GM13976 (cell line): ENCODE results near the gene MTLN.
"Not testable (repeated sequence)": the region's sequence is repeated elsewhere in the genome, so short reads cannot be mapped to it uniquely, and the experiment has no call there.

Source experiments
- DNase-seq: peaks from one replicate; pipeline ENCODE4 v3.0.0; 2012; ENCODE audit warnings: low spot score
- in situ Hi-C: fragments of 300-500 bp; cut with MboI; formaldehyde crosslinking; loops from one replicate; pipeline ENCODE4 v1.12.0; 2022; ENCODE audit warnings: low sequenced_read_pairs, mixed read lengths, inconsistent platforms; ENCODE audit not compliant: unreplicated experiment
- TF ChIP-seq, protein P1 (sequence below): IDR thresholded peaks from 2 replicates; pipeline ENCODE4 v1.5.1; 2012; ENCODE audit warnings: borderline replicate concordance, mild to moderate bottlenecking; ENCODE audit not compliant: insufficient read depth; ENCODE audit errors: extremely low read depth, missing control alignments, control extremely low read depth

The MTLN gene

DNA sequence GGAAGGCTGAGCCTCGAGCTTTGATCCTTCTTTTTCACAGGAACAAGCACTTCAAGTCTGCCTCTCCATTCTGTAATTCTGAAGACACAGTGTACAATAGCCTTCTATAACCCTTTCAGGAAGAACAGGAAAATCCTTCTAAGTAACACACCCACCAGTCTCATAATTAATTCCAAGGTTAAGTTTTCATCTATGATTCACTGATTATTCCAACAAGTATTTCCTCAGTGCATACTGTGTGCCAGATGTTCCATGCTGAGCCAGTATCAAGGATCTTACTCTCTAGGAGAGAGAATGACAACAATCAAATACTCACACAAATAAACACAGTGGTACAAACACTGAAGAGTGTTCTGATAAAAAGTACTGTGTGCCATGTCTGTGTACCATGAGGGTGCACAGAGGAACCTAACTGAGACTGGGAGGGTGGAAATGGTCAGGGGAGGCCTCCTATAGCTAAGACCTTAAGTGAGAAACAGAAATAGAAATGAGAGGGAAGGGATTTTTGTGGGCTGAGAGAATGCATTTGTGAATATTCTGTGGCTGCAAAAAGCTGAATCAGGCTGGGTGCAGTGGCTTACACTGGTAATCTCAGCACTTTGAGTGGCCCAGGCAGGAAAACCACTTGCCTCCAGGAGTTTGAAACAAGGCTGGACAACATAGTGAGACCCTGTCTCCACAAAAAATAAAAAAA is 7.3 kb upstream of the MTLN start:
- TF ChIP-seq, protein P1, sequence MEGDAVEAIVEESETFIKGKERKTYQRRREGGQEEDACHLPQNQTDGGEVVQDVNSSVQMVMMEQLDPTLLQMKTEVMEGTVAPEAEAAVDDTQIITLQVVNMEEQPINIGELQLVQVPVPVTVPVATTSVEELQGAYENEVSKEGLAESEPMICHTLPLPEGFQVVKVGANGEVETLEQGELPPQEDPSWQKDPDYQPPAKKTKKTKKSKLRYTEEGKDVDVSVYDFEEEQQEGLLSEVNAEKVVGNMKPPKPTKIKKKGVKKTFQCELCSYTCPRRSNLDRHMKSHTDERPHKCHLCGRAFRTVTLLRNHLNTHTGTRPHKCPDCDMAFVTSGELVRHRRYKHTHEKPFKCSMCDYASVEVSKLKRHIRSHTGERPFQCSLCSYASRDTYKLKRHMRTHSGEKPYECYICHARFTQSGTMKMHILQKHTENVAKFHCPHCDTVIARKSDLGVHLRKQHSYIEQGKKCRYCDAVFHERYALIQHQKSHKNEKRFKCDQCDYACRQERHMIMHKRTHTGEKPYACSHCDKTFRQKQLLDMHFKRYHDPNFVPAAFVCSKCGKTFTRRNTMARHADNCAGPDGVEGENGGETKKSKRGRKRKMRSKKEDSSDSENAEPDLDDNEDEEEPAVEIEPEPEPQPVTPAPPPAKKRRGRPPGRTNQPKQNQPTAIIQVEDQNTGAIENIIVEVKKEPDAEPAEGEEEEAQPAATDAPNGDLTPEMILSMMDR, result no peak
- in situ Hi-C loops, result no loop called here
- no peak for DNase-seq

DNA sequence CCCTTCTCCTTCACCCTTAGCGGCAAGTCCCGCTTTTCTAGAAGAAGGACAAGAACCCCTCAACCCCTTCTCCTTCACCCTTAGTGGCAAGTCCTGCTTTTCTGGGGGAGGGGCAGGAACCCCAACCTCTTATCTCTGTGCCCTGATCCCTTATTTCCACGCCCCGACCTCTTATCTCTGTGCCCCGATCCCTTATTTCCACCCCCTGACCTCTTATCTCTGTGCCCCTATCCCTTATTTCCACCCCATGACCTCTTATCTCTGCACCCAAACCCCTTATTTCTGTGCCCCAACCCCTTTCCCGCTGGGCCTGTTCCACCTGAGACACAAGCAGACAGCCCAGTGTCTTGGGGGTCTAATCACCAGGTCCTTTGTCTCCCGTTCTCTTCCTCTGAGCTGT is 6.5 kb upstream of the MTLN start:
- in situ Hi-C loops, DNase-seq: not testable (repeated sequence)

DNA sequence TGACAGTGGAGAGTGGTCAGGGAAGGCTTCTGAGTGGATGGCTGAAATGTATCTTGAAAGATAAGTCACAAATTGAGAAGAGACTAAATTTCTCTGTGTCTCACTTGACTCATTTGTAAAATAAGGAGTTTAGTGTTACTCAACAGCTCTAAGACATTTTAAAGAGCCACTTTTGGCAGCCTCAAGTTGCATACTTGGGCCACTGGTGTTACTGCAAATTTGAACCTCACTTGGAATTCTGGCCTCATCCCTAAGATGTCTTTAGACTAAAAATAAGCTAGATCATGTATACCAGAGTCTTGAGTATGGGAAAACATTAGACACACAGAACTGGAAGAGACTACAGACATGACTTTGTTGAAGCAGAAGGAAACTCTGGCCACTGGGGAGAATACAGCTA is 4.5 kb upstream of the MTLN start:
- DNase-seq, result no peak
- in situ Hi-C loops, result no loop called here
- TF ChIP-seq, protein P1, result no peak

DNA sequence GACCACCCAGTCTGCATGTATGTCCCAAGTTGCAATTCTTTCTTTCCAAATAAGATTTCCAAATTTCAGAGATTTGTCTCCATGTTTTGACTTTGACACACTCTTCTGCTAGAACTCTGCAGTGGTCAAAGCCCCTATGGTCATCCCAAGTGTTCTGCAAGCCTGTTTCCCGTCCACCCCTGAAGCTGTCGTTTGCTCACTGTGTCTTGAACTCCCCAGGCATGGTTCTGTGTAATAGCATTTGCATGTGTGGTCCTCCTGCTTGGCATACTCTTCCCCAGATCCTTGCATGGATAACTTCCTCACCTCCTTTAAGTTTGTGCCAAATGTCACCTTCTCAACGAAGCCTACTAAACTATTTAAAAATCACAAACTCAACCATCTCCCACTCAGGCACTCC is 3.9 kb upstream of the MTLN start:
- TF ChIP-seq, protein P1, result no peak
- DNase-seq, result no peak
- in situ Hi-C loops, result no loop called here

DNA sequence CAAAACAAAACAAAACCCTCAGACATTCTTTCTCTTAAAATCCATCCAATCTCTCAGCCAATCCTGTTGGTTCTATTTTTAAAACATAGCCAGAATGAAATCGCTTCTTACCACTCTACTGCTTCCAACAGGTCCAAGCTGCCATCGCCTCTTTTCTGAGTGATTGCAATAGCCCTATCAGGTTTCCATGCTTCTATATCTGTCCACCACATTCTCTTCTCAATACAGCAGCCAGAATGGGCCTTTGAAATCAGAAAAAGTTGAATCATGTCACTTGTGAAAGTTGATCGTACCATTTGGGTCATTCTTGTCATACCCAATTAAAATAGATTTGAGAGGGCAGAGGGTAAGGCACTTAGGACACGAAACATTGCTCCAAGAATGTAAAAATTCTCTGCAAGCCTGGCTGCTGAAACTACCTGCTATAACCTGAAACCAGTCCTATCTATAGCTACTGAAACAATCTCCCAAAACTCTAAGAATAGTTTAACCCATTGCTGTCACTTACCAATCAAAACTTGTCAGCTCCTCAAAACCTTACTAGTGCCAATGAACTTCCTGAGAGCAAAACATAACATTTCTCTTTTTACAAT is 3.3 kb upstream of the MTLN start:
- TF ChIP-seq, protein P1, result no peak
- in situ Hi-C loops, result no loop called here
- DNase-seq, result no peak

DNA sequence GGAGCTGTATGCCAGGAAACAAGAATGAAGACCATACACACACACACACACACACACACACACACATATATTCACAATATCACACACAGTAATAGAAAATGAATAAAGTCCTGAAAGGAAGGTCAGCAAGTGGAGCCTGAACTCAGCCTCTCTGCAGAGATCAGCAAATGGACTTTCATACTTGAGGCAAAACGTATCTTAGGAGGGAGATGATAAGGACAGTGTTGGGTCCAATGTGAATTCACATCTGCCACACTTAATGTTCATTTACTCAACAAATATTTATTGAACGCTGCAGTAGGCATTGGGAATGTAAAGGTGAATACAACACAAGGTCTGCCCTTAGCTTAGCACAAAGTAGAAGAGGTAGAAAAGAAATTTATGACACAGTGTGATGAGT is 2.7 kb upstream of the MTLN start:
- in situ Hi-C loops, result no loop called here
- TF ChIP-seq, protein P1, result no peak
- DNase-seq, result no peak

DNA sequence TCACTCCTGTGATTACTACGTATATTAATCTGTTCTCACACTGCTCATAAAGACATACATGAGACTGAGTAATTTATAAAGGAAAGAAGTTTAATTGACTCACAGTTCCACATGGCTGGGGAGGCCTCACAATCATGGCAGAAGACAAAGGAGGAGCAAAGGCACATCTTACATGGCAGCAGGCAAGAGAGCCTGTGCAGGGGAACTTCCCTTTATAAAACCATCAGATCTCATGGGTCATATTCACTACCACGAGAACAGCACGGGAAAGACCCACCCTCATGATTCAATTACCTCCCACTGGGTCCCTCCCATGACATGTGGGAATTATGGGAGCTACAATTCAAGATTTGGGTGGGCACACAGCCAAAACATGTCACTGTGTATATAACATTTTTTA is 1.2 kb upstream of the MTLN start:
- in situ Hi-C loops, result not testable (repeated sequence)

More for the DNA sequence above, 1.2 kb upstream of the MTLN start:
- not testable (repeated sequence) for DNase-seq
